Stomach (tissue), 9 donors: Measurements from ENCODE around the gene VAV2. TPM values are rescaled to one million over a fixed set of nuclear protein-coding genes. Genes with fewer than 3 reads are reported as not detected.

Experiments used
- DNase-seq, 2 donors: peaks; one replicate each; pipeline versions ENCODE4 v3.0.0 to v3.0.0-alpha.2; 2013 to 2019
- H3K27ac ChIP-seq, 5 donors: fragments of 200-600 bp in 4 of 5; sonication (generic) in 4 of 5; one replicate each; pipeline ENCODE4 v1.5.1; 2013 to 2019; ENCODE audit warnings: mild to moderate bottlenecking in 1 of 5, moderate library complexity in 1 of 5
- H3K27me3 ChIP-seq, 3 donors: fragments of 200-600 bp; sonication (generic); one replicate each; pipeline ENCODE4 v1.5.1; 2017 to 2019; ENCODE audit warnings: mixed run types in 1 of 3
- H3K36me3 ChIP-seq, 4 donors: fragments of 200-600 bp; sonication (generic); 1 replicate in 3 of 4; 2 replicates in 1 of 4; pipeline ENCODE4 v1.5.1; 2016 to 2019
- H3K4me1 ChIP-seq, 4 donors: fragments of 200-600 bp; sonication (generic); one replicate each; pipeline ENCODE4 v1.5.1; 2016 to 2019
- H3K4me3 ChIP-seq, 4 donors: fragments of 200-600 bp; sonication (generic) in 3 of 4; one replicate each; pipeline ENCODE4 v1.5.1; 2016 to 2019; ENCODE audit warnings: mild to moderate bottlenecking in 1 of 4
- H3K9me3 ChIP-seq, 4 donors: fragments of 200-600 bp; sonication (generic); one replicate each; pipeline ENCODE4 v1.5.1; 2016 to 2019
- EP300 ChIP-seq: sonication (generic); formaldehyde crosslinking; IDR thresholded peaks from one replicate; pipeline ENCODE4 v1.6.1; 2017; ENCODE audit warnings: antibody characterized with exemption
- POLR2A ChIP-seq, 4 donors: fragments of 450-650 bp; IDR thresholded peaks; one replicate each; pipeline ENCODE4 v1.6.1; 2016; ENCODE audit warnings: antibody characterized with exemption in 4 of 4, control low read depth in 2 of 4, mild to moderate bottlenecking in 1 of 4, moderate library complexity in 1 of 4
- POLR2AphosphoS5 ChIP-seq, 3 donors: sonication (generic); formaldehyde crosslinking; IDR thresholded peaks; one replicate each; pipeline ENCODE4 v1.6.1; 2016; ENCODE audit warnings: antibody characterized with exemption in 3 of 3
- WGBS, 5 donors: extraction: QIAGEN DNeasy Blood & Tissue Kit in 3 of 5; methylation state at CpG; one replicate each; pipeline versions ENCODE4 v1.1.5 to v1.1.7; 2013 to 2018; 5-methylcytosine and 5-hydroxymethylcytosine counted together
- intact Hi-C: fragments of 100-400 bp; cut with DNase I; formaldehyde crosslinking; loops from one replicate; pipeline ENCODE4 v1.15.1; 2023; ENCODE audit warnings: low total_unique reads
- polyA plus RNA-seq, 3 donors: library from polyadenylated mRNA; stranded (reverse); fragments of 200-250 nt; gene quantifications; one replicate each; pipeline ENCODE4 v1.2.3, GENCODE V29; 2013
- total RNA-seq, 5 donors: library from RNA; depleted of rRNA; stranded (reverse); fragments of >200 nt; gene quantifications; one replicate each; pipeline versions ENCODE4 v1.1.0 to v1.2.3, GENCODE V29; 2014 to 2016
- TF ChIP-seq, protein P1 (sequence below), 7 experiments: fragments of 450-650 bp in 4 of 7; fragments of 200-600 bp in 3 of 7; sonication (generic) in 3 of 7; IDR thresholded peaks; one replicate each; pipeline ENCODE4 v1.5.1; 2016 to 2019; ENCODE audit warnings: antibody characterized with exemption in 7 of 7, control low read depth in 2 of 7, mild to moderate bottlenecking in 1 of 7
- donor health status: healthy with polysubstance abuse.
- donor health status: Bipolar disorder and iron deficiency.
- donor health status: healthy.

Gene VAV2
- total and polyA plus RNA-seq, 8 donors: 4.1 to 14.2 (median 7.0) TPM

DNA sequence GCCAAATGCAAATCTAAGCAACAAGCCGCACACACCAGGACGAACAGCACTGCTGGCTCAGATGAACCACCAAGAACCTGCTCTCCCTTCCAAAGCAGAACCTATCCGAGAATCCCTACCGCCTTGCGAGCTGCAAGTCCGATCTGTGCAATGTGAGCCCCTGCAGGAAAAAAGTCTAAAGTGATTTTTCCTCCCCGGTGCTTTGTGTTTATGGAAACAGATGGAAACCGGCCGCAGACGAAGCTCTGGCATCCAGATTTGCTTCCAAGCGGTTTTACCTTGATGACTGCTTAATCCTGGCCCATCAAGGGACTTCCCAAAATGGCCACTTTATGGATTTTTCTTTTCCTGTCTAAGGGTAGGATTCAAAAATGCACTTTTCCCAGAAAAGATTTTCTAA is 112.5 kb downstream of the VAV2 start:
- Histone ChIP-seq H3K36me3 (no peaks in the 10 kb centered on the region), H3K9me3 (no peaks in the 10 kb centered on the region)

DNA sequence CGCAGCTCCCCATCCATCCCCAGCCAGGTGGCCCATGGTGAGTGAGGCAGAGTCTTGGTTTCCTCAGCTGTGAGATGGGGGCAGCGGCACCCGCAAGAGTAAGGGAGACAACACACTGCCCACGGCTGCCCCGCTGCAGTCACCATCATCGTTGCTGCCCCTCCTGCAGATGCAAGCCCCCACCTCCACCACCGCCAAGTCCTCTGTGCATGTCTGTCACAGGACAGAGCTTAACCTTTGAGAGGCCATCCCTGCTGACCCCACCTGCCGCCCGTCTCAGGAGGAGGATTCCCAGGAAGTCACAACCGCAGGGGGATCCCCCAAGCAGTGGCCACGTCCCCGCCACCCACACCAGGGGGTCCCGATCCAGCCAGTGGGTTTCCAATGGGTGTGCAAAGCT is 113.7 kb downstream of the VAV2 start:
- peaks cover 0 to 17% (median 4%) of the 10 kb centered on the region in 4 donors for H3K4me1 ChIP-seq
- intact Hi-C loops: no loop called here

More for the DNA sequence above, 112.5 kb downstream of the VAV2 start:
- DNase-seq: no peak
- intact Hi-C loops: no loop called here
- 74 to 91% (median 84%) methylated on average over 11 of the region's 11 CpGs for WGBS, 5 donors
- peaks cover 0 to 17% (median 3%) of the 10 kb centered on the region in 4 donors for H3K4me1 ChIP-seq
- H3K4me3 ChIP-seq: no peak overlapping the region
- TF ChIP-seq, protein P1, sequence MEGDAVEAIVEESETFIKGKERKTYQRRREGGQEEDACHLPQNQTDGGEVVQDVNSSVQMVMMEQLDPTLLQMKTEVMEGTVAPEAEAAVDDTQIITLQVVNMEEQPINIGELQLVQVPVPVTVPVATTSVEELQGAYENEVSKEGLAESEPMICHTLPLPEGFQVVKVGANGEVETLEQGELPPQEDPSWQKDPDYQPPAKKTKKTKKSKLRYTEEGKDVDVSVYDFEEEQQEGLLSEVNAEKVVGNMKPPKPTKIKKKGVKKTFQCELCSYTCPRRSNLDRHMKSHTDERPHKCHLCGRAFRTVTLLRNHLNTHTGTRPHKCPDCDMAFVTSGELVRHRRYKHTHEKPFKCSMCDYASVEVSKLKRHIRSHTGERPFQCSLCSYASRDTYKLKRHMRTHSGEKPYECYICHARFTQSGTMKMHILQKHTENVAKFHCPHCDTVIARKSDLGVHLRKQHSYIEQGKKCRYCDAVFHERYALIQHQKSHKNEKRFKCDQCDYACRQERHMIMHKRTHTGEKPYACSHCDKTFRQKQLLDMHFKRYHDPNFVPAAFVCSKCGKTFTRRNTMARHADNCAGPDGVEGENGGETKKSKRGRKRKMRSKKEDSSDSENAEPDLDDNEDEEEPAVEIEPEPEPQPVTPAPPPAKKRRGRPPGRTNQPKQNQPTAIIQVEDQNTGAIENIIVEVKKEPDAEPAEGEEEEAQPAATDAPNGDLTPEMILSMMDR (IDR thresholded peaks at IDR 0.05): no peak
- no peak for TF ChIP-seq POLR2AphosphoS5 (IDR thresholded peaks at IDR 0.05)
- TF ChIP-seq POLR2A (IDR thresholded peaks at IDR 0.05): no peak
- no peak for TF ChIP-seq EP300
- no peaks in the 10 kb centered on the region for H3K27me3 ChIP-seq
- no peak overlapping the region for H3K27ac ChIP-seq

DNA sequence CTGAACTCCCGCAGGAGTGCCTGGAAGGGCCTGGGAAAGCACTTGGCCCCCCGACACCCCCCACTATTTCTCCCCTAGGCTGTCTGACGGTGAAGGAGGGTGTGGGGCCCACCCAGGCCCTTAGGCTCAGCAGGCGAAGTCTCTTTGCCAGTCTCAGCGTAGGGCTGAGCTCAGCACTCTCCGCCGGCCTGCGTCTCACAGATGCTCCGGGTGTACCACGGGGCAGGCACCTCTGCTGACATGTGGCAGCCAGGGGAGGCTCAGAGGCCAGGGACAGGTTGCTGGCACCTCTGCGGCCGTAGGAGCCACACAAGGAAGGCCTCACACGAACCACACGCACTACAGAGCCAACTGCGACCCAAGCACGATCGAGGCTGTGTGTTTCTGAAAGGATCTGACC is 114.2 kb downstream of the VAV2 start:
- DNase-seq: no peak
- no peaks in the 10 kb centered on the region for H3K9me3 ChIP-seq
- H3K27me3 ChIP-seq: no peaks in the 10 kb centered on the region
- WGBS, 5 donors: 86 to 93% (median 92%) methylated on average over 11 to 17 of the region's 17 CpGs
- peaks cover 0 to 17% (median 5%) of the 10 kb centered on the region in 4 donors for H3K4me1 ChIP-seq
- intact Hi-C loops: no loop called here
- no peak for TF ChIP-seq POLR2A (IDR thresholded peaks at IDR 0.05)
- no peak overlapping the region for H3K27ac ChIP-seq
- no peaks in the 10 kb centered on the region for H3K36me3 ChIP-seq
- H3K4me3 ChIP-seq: no peak overlapping the region

More for the DNA sequence above, 113.7 kb downstream of the VAV2 start:
- no peak overlapping the region for H3K4me3 ChIP-seq
- H3K27me3 ChIP-seq: no peaks in the 10 kb centered on the region
- no peaks in the 10 kb centered on the region for H3K9me3 ChIP-seq
- DNase-seq: no peak
- WGBS, 5 donors: 87 to 95% (median 93%) methylated on average over 10 to 13 of the region's 13 CpGs
- TF ChIP-seq POLR2AphosphoS5 (IDR thresholded peaks at IDR 0.05): no peak
- TF ChIP-seq EP300: no peak
- TF ChIP-seq, protein P1 (IDR thresholded peaks at IDR 0.05): no peak
- TF ChIP-seq POLR2A (IDR thresholded peaks at IDR 0.05): no peak
- no peaks in the 10 kb centered on the region for H3K36me3 ChIP-seq
- H3K27ac ChIP-seq: no peak overlapping the region

DNA sequence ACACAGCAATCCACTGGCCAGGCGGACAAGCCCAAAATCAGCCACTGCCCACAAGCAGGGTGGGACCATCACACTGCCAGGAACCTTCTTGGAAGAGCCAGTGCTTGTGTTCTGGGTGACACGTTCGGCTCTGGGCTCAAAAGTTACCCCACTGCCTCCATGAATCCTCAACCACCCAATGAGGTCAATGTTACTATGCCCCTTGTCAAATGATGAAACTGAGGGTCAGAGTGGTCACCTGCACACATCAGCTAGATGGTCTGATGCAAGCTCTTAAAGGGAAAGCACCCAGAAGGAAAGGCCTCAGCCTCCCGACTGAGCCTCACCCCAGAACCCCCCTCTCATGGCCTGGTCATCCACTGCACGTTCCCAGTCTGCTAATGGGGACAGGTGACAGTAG is 114.8 kb downstream of the VAV2 start:
- 80 to 87% (median 85%) methylated on average over 5 of the region's 5 CpGs for WGBS, 5 donors
- H3K36me3 ChIP-seq: no peaks in the 10 kb centered on the region
- intact Hi-C loops: no loop called here
- no peaks in the 10 kb centered on the region for H3K27me3 ChIP-seq
- TF ChIP-seq, protein P1 (IDR thresholded peaks at IDR 0.05): no peak
- no peak for TF ChIP-seq EP300
- TF ChIP-seq POLR2A (IDR thresholded peaks at IDR 0.05): no peak
- TF ChIP-seq POLR2AphosphoS5 (IDR thresholded peaks at IDR 0.05): no peak
- no peaks in the 10 kb centered on the region for H3K9me3 ChIP-seq
- no peak overlapping the region for H3K27ac ChIP-seq
- peaks cover 0 to 16% (median 4%) of the 10 kb centered on the region in 4 donors for H3K4me1 ChIP-seq
- no peak for DNase-seq
- no peak overlapping the region for H3K4me3 ChIP-seq

DNA sequence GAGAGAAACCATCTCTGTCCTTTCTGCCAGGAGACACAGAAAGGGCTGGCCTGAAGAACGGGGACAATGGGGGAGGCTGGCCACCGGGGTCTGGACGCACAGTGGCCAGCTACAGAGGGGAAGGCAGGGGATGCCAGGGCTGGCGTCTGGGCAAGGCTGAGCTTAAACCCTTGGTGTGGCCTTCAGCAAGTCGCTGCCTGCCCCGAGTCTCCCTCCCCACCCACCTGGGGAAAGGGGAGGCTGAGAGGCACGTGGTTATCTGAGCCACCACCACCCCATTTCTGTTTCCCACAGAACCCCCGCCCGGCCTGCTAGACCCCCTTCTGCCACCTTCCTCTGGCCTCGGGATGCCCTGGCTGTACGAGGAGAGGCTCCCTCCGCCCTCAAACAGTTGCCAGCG is 115.3 kb downstream of the VAV2 start:
- intact Hi-C loops: no loop called here
- no peak for DNase-seq
- H3K27ac ChIP-seq: no peak overlapping the region
- TF ChIP-seq POLR2AphosphoS5 (IDR thresholded peaks at IDR 0.05): no peak
- TF ChIP-seq, protein P1 (IDR thresholded peaks at IDR 0.05): no peak
- no peak for TF ChIP-seq POLR2A (IDR thresholded peaks at IDR 0.05)
- TF ChIP-seq EP300: no peak
- H3K4me1 ChIP-seq: peaks cover 0 to 11% (median 2%) of the 10 kb centered on the region in 4 donors
- no peaks in the 10 kb centered on the region for H3K9me3 ChIP-seq
- H3K36me3 ChIP-seq: no peaks in the 10 kb centered on the region
- 86 to 96% (median 88%) methylated on average over 4 to 13 of the region's 13 CpGs for WGBS, 5 donors
- no peaks in the 10 kb centered on the region for H3K27me3 ChIP-seq
- no peak overlapping the region for H3K4me3 ChIP-seq
